Subcutaneous adipose tissue (tissue), 4 donors: ENCODE measurements around the gene CCL1. TPM values are rescaled to one million over a fixed set of nuclear protein-coding genes. Genes with fewer than 3 reads are reported as not detected.

ENCODE experiments used
- CTCF ChIP-seq: fragments of 450-650 bp; IDR thresholded peaks from one replicate; pipeline ENCODE4 v1.5.1; 2016; ENCODE audit warnings: low read depth, mild to moderate bottlenecking, control low read depth, antibody characterized with exemption, moderate library complexity
- total RNA-seq, 4 donors: library from RNA; depleted of rRNA; stranded (reverse); fragments of >200 nt; gene quantifications; one replicate each; pipeline ENCODE4 v1.1.0, GENCODE V29; 2016

CCL1 gene
- total RNA-seq, 4 donors from 2014 or later = not detected

- TF ChIP-seq CTCF = no peak
These were observed 4.4 kb downstream of the CCL1 start for GRCh38 chr17:34358631-34359030.

GRCh38 chr17:34357398-34357797, 5.6 kb downstream of the CCL1 start:
- TF ChIP-seq CTCF = no peak

GRCh38 chr17:34356194-34356593, 6.8 kb downstream of the CCL1 start, which contains the start of gene CCL13:
CCL13 (plus strand) TSS chr17:34356480; CDS start chr17:34356527, 47 bp downstream.
- no peak for TF ChIP-seq CTCF

- no peak for TF ChIP-seq CTCF
These were observed 8.4 kb downstream of the CCL1 start for GRCh38 chr17:34354637-34355036.

GRCh38 chr17:34352191-34352590, 10.8 kb downstream of the CCL1 start:
- no peak for TF ChIP-seq CTCF

GRCh38 chr17:34351096-34351495, 11.9 kb downstream of the CCL1 start:
- TF ChIP-seq CTCF = no peak

- no peak for TF ChIP-seq CTCF
These were observed 13.3 kb downstream of the CCL1 start for GRCh38 chr17:34349751-34350150.

GRCh38 chr17:34347063-34347462, 16.0 kb downstream of the CCL1 start:
- no peak for TF ChIP-seq CTCF
